Glutamatergic neuron (in vitro differentiated cells): ENCODE measurements around the gene EMILIN1. TPM values are rescaled to one million over a fixed set of nuclear protein-coding genes. Genes with fewer than 3 reads are reported as not detected.

Source experiments
- DNase-seq: peaks from one replicate; pipeline ENCODE4 v3.0.0; 2022
- H3K27ac Mint-ChIP-seq: one replicate; pipeline ENCODE4 v1.8.0; 2020; ENCODE audit warnings: mild to moderate bottlenecking, mixed read lengths, inconsistent platforms; ENCODE audit not compliant: unreplicated experiment
- H3K27me3 Mint-ChIP-seq: one replicate; pipeline ENCODE4 v1.8.0; 2020; ENCODE audit warnings: mild to moderate bottlenecking, moderate library complexity, mixed read lengths, inconsistent platforms; ENCODE audit not compliant: unreplicated experiment
- H3K36me3 Mint-ChIP-seq: one replicate; pipeline ENCODE4 v1.8.0; 2020; ENCODE audit warnings: mild to moderate bottlenecking, mixed read lengths, inconsistent platforms; ENCODE audit not compliant: unreplicated experiment
- H3K4me1 Mint-ChIP-seq: one replicate; pipeline ENCODE4 v1.8.0; 2020; ENCODE audit warnings: mild to moderate bottlenecking, low read depth, mixed read lengths, inconsistent platforms; ENCODE audit not compliant: unreplicated experiment
- H3K4me3 Mint-ChIP-seq: one replicate; pipeline ENCODE4 v1.8.0; 2020; ENCODE audit warnings: mild to moderate bottlenecking, mixed read lengths, inconsistent platforms; ENCODE audit not compliant: unreplicated experiment
- H3K9me3 Mint-ChIP-seq: one replicate; pipeline ENCODE4 v1.8.0; 2020; ENCODE audit warnings: mild to moderate bottlenecking, moderate library complexity, mixed read lengths, inconsistent platforms; ENCODE audit not compliant: unreplicated experiment
- CTCF ChIP-seq: fragments of 200-600 bp; sonication (generic); IDR thresholded peaks from one replicate; pipeline ENCODE4 v1.5.0; 2021; ENCODE audit not compliant: partially characterized antibody, unreplicated experiment
- total RNA-seq: library from RNA; stranded (reverse); fragmentation: NEBNext Ultra II Directional; extraction: Animal tissue kit (Norgen Biotek cat#: 25700); gene quantifications from one replicate; pipeline ENCODE4 v1.2.1, GENCODE V29; 2021; ENCODE audit not compliant: unreplicated experiment

Gene EMILIN1
- total RNA-seq, 1 donor from 2014 or later: 3.2 TPM

- Mint-ChIP-seq H3K9me3 (peaks cover 7% of the 10 kb centered on the region), H3K36me3 (no peaks in the 10 kb centered on the region), H3K4me3 (peak overlapping the region; percentile 15), H3K27me3 (peaks cover 3% of the 10 kb centered on the region), H3K4me1 (peaks cover 7% of the 10 kb centered on the region), H3K27ac (no peak overlapping the region)
- no peak for TF ChIP-seq CTCF
- DNase-seq: no peak
These were observed 10.2 kb downstream of the EMILIN1 start for GRCh38 chr2:27088634-27089033.

GRCh38 chr2:27089111-27089954 lies 10.9 kb downstream of the EMILIN1 start:
- no peak overlapping the region for H3K27ac Mint-ChIP-seq
- peaks cover 7% of the 10 kb centered on the region for H3K9me3 Mint-ChIP-seq
- H3K4me1 Mint-ChIP-seq: peaks cover 7% of the 10 kb centered on the region
- no peak for DNase-seq
- no peak for TF ChIP-seq CTCF
- H3K36me3 Mint-ChIP-seq: no peaks in the 10 kb centered on the region
- peaks cover 3% of the 10 kb centered on the region for H3K27me3 Mint-ChIP-seq
- no peak overlapping the region for H3K4me3 Mint-ChIP-seq

- Mint-ChIP-seq H3K4me1 (peaks cover 4% of the 10 kb centered on the region), H3K4me3 (peak overlapping the region; percentile 12), H3K9me3 (peaks cover 2% of the 10 kb centered on the region), H3K27ac (peak overlapping the region; percentile 19), H3K36me3 (no peaks in the 10 kb centered on the region), H3K27me3 (peaks cover 3% of the 10 kb centered on the region)
- DNase-seq: no peak
- TF ChIP-seq CTCF: no peak
These were observed 13.6 kb downstream of the EMILIN1 start for GRCh38 chr2:27091746-27092695.

GRCh38 chr2:27092696-27093429 lies 14.4 kb downstream of the EMILIN1 start:
- DNase-seq: no peak
- H3K36me3 Mint-ChIP-seq: no peaks in the 10 kb centered on the region
- H3K9me3 Mint-ChIP-seq: peaks cover 2% of the 10 kb centered on the region
- peaks cover 3% of the 10 kb centered on the region for H3K27me3 Mint-ChIP-seq
- peaks cover 4% of the 10 kb centered on the region for H3K4me1 Mint-ChIP-seq
- TF ChIP-seq CTCF: no peak
- no peak overlapping the region for H3K27ac Mint-ChIP-seq
- no peak overlapping the region for H3K4me3 Mint-ChIP-seq
